ENCODE measurements around the gene CTNNA3.

GRCh38 chr10:66828957-66829356, 867.0 kb downstream of the CTNNA3 start:
- no peak for TF ChIP-seq CTCF (IDR thresholded peaks at IDR 0.05)
- peak in 1 of 3 donors; percentile 23 for TF ChIP-seq POLR2AphosphoS5 (IDR thresholded peaks at IDR 0.05)
- TF ChIP-seq POLR2A (IDR thresholded peaks at IDR 0.05), result no peak
